Measurements from ENCODE around the gene PLAAT2. TPM values are rescaled to one million over a fixed set of nuclear protein-coding genes. Genes with fewer than 3 reads are reported as not detected.

Gene PLAAT2
- total RNA-seq, 6 donors from 2014 or later = 1.9 to 10.5 (median 5.5) TPM

- DNase-seq = no peak
- WGBS, 2 donors = 98 to 100% methylated on average over 4 to 6 of the region's 6 CpGs
Measured at GRCh38 chr11:63516109-63516508, 47.1 kb downstream of the PLAAT2 start.

GRCh38 chr11:63512816-63513215, 50.4 kb downstream of the PLAAT2 start:
- Histone ChIP-seq H3K36me3 (no peaks in the 10 kb centered on the region), H3K4me3 (no peak overlapping the region), H3K27me3 (no peaks in the 10 kb centered on the region), H3K9me3 (no peaks in the 10 kb centered on the region), H3K27ac (no peak overlapping the region), H3K4me1 (peaks cover 4 to 13% (median 9%) of the 10 kb centered on the region in 4 donors)
- 92 to 96% methylated on average over 7 of the region's 7 CpGs for WGBS, 2 donors
- TF ChIP-seq CTCF (IDR thresholded peaks at IDR 0.05) (no peak), POLR2A (IDR thresholded peaks at IDR 0.05) (no peak), POLR2AphosphoS5 (IDR thresholded peaks at IDR 0.05) (no peak), EP300 (IDR thresholded peaks at IDR 0.05) (no peak)
- no peak for ATAC-seq (ENCODE audit: low FRiP score in 2 of 2)
- no peak for DNase-seq

More at GRCh38 chr11:63516109-63516508, 47.1 kb downstream of the PLAAT2 start:
- Histone ChIP-seq H3K4me3 (no peak overlapping the region), H3K36me3 (no peaks in the 10 kb centered on the region), H3K4me1 (peaks cover 0 to 2% (median 0%) of the 10 kb centered on the region in 4 donors), H3K27ac (no peak overlapping the region), H3K27me3 (no peaks in the 10 kb centered on the region), H3K9me3 (no peaks in the 10 kb centered on the region)
- TF ChIP-seq POLR2AphosphoS5 (IDR thresholded peaks at IDR 0.05) (no peak), CTCF (IDR thresholded peaks at IDR 0.05) (no peak), POLR2A (IDR thresholded peaks at IDR 0.05) (no peak)
- no peak for ATAC-seq (ENCODE audit: low FRiP score in 2 of 2)

GRCh38 chr11:63511048-63511748, 52.0 kb downstream of the PLAAT2 start:
- 86 to 87% methylated on average over 9 to 11 of the region's 11 CpGs for WGBS, 2 donors
- no peak overlapping the region for H3K4me3 ChIP-seq
- ATAC-seq (ENCODE audit: low FRiP score in 2 of 2) = no peak
- H3K27me3 ChIP-seq = no peaks in the 10 kb centered on the region
- H3K4me1 ChIP-seq = peaks cover 4 to 16% (median 11%) of the 10 kb centered on the region in 4 donors
- peak in 1 of 2 donors; percentile 51 for DNase-seq
- no peak overlapping the region for H3K27ac ChIP-seq
- TF ChIP-seq POLR2AphosphoS5 (IDR thresholded peaks at IDR 0.05) = no peak
- TF ChIP-seq POLR2A (IDR thresholded peaks at IDR 0.05) = no peak
- TF ChIP-seq EP300 (IDR thresholded peaks at IDR 0.05) = no peak
- TF ChIP-seq CTCF (IDR thresholded peaks at IDR 0.05) = no peak
- no peaks in the 10 kb centered on the region for H3K36me3 ChIP-seq
- H3K9me3 ChIP-seq = no peaks in the 10 kb centered on the region

DNA sequence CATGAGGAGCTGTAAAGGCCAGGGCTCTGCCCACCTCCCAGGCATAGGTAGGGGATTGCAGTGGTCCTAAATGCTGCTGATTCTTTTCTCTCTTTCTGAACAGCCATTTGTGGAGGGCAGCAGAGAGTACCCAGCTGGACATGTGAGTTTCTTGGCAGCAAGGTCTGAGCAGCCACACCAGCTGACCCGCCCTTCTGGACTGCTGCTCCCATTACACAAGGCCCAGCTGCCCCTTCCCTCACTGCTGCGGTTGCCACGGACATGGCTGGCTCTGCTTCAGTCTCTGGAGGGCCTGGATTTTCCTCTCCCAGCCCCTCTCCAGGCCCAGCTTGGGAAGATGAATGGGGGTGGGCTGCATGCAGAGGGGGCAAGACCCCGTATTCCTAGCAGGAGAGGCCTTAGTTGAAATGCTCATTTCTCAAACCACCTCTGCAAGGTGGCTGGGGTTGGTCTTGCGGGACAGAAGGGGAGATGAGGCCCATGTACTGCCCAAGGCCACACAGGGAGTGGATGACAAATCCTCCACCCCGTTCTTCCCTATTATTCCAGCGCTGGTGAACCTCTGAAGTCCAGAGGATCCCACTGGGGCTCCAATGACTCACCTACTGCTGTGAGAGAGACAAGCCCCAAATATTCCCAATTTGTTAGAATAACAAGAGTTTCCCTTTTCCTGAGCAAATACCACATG, 52.7 kb downstream of the PLAAT2 start:
- DNase-seq = peak in 1 of 2 donors; percentile 78
- H3K27ac ChIP-seq = no peak overlapping the region
- 73 to 90% methylated on average over 3 to 7 of the region's 7 CpGs for WGBS, 2 donors
- H3K9me3 ChIP-seq = no peaks in the 10 kb centered on the region
- H3K4me3 ChIP-seq = no peak overlapping the region
- H3K36me3 ChIP-seq = no peaks in the 10 kb centered on the region
- no peaks in the 10 kb centered on the region for H3K27me3 ChIP-seq
- TF ChIP-seq EP300 (IDR thresholded peaks at IDR 0.05) (no peak), POLR2A (IDR thresholded peaks at IDR 0.05) (no peak), POLR2AphosphoS5 (IDR thresholded peaks at IDR 0.05) (no peak), CTCF (IDR thresholded peaks at IDR 0.05) (no peak)
- peak in 1 of 2 donors; percentile 78 for ATAC-seq (ENCODE audit: low FRiP score in 2 of 2)
- H3K4me1 ChIP-seq = peaks cover 5 to 20% (median 17%) of the 10 kb centered on the region in 4 donors

Measured in upper lobe of left lung (tissue), 6 donors.